GM23338 (cell line): Measurements from ENCODE around the gene RNASET2.

Experiments used
- CTCF ChIP-seq, 2 experiments: fragments of 200-600 bp in 1 of 2; sonication (generic) in 1 of 2; conservative IDR thresholded peaks; 2 replicates each; pipeline versions ENCODE4 v1.5.1 to v1.6.1; 2016 to 2017; ENCODE audit warnings: antibody characterized with exemption in 2 of 2, low read depth in 2 of 2, mild to moderate bottlenecking in 2 of 2, moderate library complexity in 1 of 2
- REST ChIP-seq: IDR thresholded peaks from one replicate; pipeline ENCODE4 v1.6.1; 2018; ENCODE audit warnings: antibody characterized with exemption; ENCODE audit not compliant: unreplicated experiment

GRCh38 chr6:166969390-166970002 lies 13.1 kb upstream of the RNASET2 start:
- TF ChIP-seq CTCF (conservative IDR thresholded peaks at IDR 0.05; ENCODE audit: low read depth in 2 of 2) (no peak), REST (no peak)
